ENCODE data around the gene PDE1A.

DNA sequence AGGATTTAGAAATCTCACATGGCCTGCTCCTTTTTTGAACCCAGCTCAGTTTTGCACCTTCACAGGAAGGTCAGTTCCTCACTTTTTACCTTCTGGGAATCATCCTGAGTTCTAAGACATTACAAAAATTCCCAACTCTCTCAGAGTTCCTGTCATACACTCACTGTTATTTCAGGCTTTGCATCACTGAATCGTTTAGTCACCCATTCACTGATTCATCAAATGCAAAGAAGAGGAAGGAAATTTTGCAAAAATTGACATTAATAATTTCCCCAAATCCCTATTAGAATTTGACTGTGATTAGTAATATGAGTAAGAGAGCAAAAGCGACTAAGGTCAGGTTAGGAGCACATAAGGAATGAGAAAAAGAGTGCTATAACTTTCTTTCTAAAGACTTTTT lies 197.5 kb downstream of the PDE1A start:
- TF ChIP-seq, protein P1, sequence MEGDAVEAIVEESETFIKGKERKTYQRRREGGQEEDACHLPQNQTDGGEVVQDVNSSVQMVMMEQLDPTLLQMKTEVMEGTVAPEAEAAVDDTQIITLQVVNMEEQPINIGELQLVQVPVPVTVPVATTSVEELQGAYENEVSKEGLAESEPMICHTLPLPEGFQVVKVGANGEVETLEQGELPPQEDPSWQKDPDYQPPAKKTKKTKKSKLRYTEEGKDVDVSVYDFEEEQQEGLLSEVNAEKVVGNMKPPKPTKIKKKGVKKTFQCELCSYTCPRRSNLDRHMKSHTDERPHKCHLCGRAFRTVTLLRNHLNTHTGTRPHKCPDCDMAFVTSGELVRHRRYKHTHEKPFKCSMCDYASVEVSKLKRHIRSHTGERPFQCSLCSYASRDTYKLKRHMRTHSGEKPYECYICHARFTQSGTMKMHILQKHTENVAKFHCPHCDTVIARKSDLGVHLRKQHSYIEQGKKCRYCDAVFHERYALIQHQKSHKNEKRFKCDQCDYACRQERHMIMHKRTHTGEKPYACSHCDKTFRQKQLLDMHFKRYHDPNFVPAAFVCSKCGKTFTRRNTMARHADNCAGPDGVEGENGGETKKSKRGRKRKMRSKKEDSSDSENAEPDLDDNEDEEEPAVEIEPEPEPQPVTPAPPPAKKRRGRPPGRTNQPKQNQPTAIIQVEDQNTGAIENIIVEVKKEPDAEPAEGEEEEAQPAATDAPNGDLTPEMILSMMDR (IDR thresholded peaks at IDR 0.05): no peak
- TF ChIP-seq POLR2A (IDR thresholded peaks at IDR 0.05): no peak

Data from thyroid gland (tissue), 4 donors.